NK-92 (cell line): Measurements from ENCODE around the gene TUBD1.
"Not testable (repeated sequence)": the region's sequence is repeated elsewhere in the genome, so short reads cannot be mapped to it uniquely, and the experiment has no call there.

Experiments
- DNase-seq: peaks from one replicate; lab custom pipeline; 2025; ENCODE audit not compliant: unreplicated experiment; lab: John Stamatoyannopoulos, UW

The TUBD1 gene

GRCh38 chr17:59876107-59876506 is 16.6 kb downstream of the TUBD1 start:
- no peak for DNase-seq

GRCh38 chr17:59874376-59874775 is 18.4 kb downstream of the TUBD1 start:
- no peak for DNase-seq

GRCh38 chr17:59873414-59873813 is 19.3 kb downstream of the TUBD1 start:
- not testable (repeated sequence) for DNase-seq

- no peak for DNase-seq
These were observed 20.4 kb downstream of the TUBD1 start for GRCh38 chr17:59872351-59872750.

- DNase-seq, result no peak
These were observed 22.3 kb downstream of the TUBD1 start for GRCh38 chr17:59870482-59870881.

GRCh38 chr17:59869941-59870218 is 22.9 kb downstream of the TUBD1 start:
- DNase-seq, result no peak

- no peak for DNase-seq
These were observed 29.1 kb downstream of the TUBD1 start for GRCh38 chr17:59863616-59864015.

GRCh38 chr17:59859444-59860025 is 33.2 kb downstream of the TUBD1 start:
- no peak for DNase-seq

- DNase-seq, result no peak
These were observed 33.8 kb downstream of the TUBD1 start for GRCh38 chr17:59858932-59859331.

GRCh38 chr17:59858167-59858816 is 34.5 kb downstream of the TUBD1 start:
- no peak for DNase-seq

- no peak for DNase-seq
These were observed 35.6 kb downstream of the TUBD1 start for GRCh38 chr17:59856859-59857794.

GRCh38 chr17:59853919-59854729 is 38.6 kb downstream of the TUBD1 start:
- DNase-seq, result not testable (repeated sequence)

GRCh38 chr17:59853168-59853918 is 39.4 kb downstream of the TUBD1 start:
- no peak for DNase-seq

GRCh38 chr17:59852847-59853167 is 39.9 kb downstream of the TUBD1 start:
- DNase-seq, result not testable (repeated sequence)

GRCh38 chr17:59851439-59852375 is 41.0 kb downstream of the TUBD1 start:
- no peak for DNase-seq

GRCh38 chr17:59850311-59850710 is 42.4 kb downstream of the TUBD1 start:
- not testable (repeated sequence) for DNase-seq

- DNase-seq, result no peak
These were observed 44.0 kb downstream of the TUBD1 start for GRCh38 chr17:59848778-59849177.

GRCh38 chr17:59848385-59848668 is 44.4 kb downstream of the TUBD1 start:
- DNase-seq, result no peak

- no peak for DNase-seq
These were observed 46.2 kb downstream of the TUBD1 start for GRCh38 chr17:59846394-59847165.
